Hepatocyte (in vitro differentiated cells): ENCODE measurements around the gene SYNJ1. TPM values are rescaled to one million over a fixed set of nuclear protein-coding genes. Genes with fewer than 3 reads are reported as not detected.

Experiments
- DNase-seq: peaks from one replicate; pipeline ENCODE4 v3.0.0-alpha.2; 2016; ENCODE audit warnings: low spot score
- H2AFZ ChIP-seq: fragments of 200-600 bp; sonication (generic); 2 replicates; pipeline ENCODE4 v1.6.0; 2016; ENCODE audit warnings: antibody characterized with exemption, mild to moderate bottlenecking
- H3K27ac ChIP-seq: fragments of 200-600 bp; sonication (generic); 2 replicates; pipeline ENCODE4 v1.5.1; 2016; ENCODE audit warnings: mild to moderate bottlenecking
- H3K27me3 ChIP-seq: fragments of 200-600 bp; sonication (generic); 2 replicates; pipeline ENCODE4 v1.6.1; 2016
- H3K36me3 ChIP-seq: fragments of 200-600 bp; sonication (generic); replicated peaks from 2 replicates; pipeline ENCODE4 v1.5.1; 2016; ENCODE audit warnings: low read depth; ENCODE audit not compliant: insufficient read depth
- H3K4me1 ChIP-seq: fragments of 200-600 bp; sonication (generic); 2 replicates; pipeline ENCODE4 v1.5.1; 2016; ENCODE audit warnings: mild to moderate bottlenecking, moderate library complexity; ENCODE audit not compliant: insufficient read depth
- H3K4me2 ChIP-seq: fragments of 200-600 bp; sonication (generic); 2 replicates; pipeline ENCODE4 v1.6.0; 2016
- H3K4me3 ChIP-seq: fragments of 200-600 bp; sonication (generic); 2 replicates; pipeline ENCODE4 v1.5.1; 2016; ENCODE audit warnings: mild to moderate bottlenecking
- H3K79me2 ChIP-seq: fragments of 200-600 bp; sonication (generic); 2 replicates; pipeline ENCODE4 v1.6.0; 2017; ENCODE audit warnings: mild to moderate bottlenecking
- H3K9me2 ChIP-seq: fragments of 200-600 bp; sonication (generic); replicated peaks from 2 replicates; pipeline ENCODE4 v1.6.0; 2017; ENCODE audit warnings: mild to moderate bottlenecking; ENCODE audit not compliant: insufficient read depth
- H3K9me3 ChIP-seq: fragments of 200-600 bp; sonication (generic); 2 replicates; pipeline ENCODE4 v1.5.1; 2016; ENCODE audit warnings: low read depth, mild to moderate bottlenecking
- H4K20me1 ChIP-seq: fragments of 200-600 bp; sonication (generic); 2 replicates; pipeline ENCODE4 v1.6.0; 2016; ENCODE audit warnings: mild to moderate bottlenecking; ENCODE audit not compliant: insufficient read depth, poor library complexity, severe bottlenecking
- EZH2 ChIP-seq: fragments of 200-600 bp; sonication (generic); IDR thresholded peaks from 2 replicates; pipeline ENCODE4 v1.6.1; 2016; ENCODE audit warnings: antibody characterized with exemption, mild to moderate bottlenecking, borderline replicate concordance
- EZH2phosphoT487 ChIP-seq: fragments of 200-600 bp; sonication (generic); IDR thresholded peaks from one replicate; pipeline ENCODE4 v1.6.1; 2018; ENCODE audit warnings: antibody characterized with exemption, mild to moderate bottlenecking, low read depth, moderate library complexity; ENCODE audit not compliant: unreplicated experiment, severe bottlenecking
- WGBS: methylation state at CpG from one replicate; pipeline ENCODE4 v1.1.6; 2016; ENCODE audit warnings: low lambda C conversion rate; ENCODE audit errors: missing lambda C conversion rate; 5-methylcytosine and 5-hydroxymethylcytosine counted together
- polyA plus RNA-seq: library from polyadenylated mRNA; unstranded; fragments of >200 nt; fragmentation: Nextera tagmentation; extraction: Ambion mirVana; gene quantifications from 2 replicates; pipeline ENCODE4 v1.2.1, GENCODE V29; 2016
- total RNA-seq: library from RNA; depleted of rRNA; stranded (reverse); fragments of >200 nt; gene quantifications from 2 replicates; pipeline ENCODE4 v1.2.3, GENCODE V29; 2014
- TF ChIP-seq, protein P1 (sequence below): fragments of 200-600 bp; sonication (generic); IDR thresholded peaks from 2 replicates; pipeline ENCODE4 v1.5.1; 2016; ENCODE audit warnings: antibody characterized with exemption, mild to moderate bottlenecking; ENCODE audit not compliant: poor library complexity

Gene SYNJ1
- total and polyA plus RNA-seq, 2 experiments from 2014 or later, result 3.9 to 8.9 TPM

DNA sequence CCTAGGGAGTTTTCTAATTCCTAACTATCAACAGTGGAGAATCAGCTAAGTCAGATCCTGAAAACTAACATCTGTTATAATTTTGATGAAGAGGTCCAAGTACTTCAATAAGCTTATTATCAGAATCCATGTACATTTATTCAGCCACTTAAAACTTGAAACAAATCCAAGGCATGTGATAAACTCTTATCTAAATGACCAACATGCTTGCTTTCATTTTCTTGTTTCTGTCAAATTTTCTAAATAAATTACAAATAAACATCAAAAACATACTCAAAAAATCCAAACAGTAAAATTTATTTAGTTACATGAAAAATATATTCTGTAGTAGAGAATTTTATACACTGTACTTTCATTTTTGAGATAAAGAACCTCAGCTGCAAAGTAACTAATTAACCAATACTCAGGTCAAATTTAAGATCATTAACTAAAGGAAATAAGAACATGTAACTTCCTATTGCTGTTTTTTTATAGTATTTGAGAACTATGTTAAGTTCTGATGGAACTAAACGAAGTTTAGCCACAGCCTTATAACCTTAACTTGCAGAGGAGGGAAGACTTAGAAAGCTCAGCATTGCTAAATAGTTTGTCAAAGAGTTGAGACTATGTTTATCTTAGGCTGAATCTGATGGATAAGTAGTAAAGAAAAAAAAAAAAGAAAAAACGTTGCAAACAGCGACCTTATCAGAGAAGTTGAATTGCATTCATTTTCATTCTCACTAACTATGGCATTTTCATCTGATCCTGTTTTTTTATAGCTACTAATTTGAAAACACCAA lies 44.9 kb downstream of the SYNJ1 start:
- no peak overlapping the region for H3K4me3 ChIP-seq
- peak overlapping the region; percentile 65 for H3K4me2 ChIP-seq
- TF ChIP-seq, protein P1, sequence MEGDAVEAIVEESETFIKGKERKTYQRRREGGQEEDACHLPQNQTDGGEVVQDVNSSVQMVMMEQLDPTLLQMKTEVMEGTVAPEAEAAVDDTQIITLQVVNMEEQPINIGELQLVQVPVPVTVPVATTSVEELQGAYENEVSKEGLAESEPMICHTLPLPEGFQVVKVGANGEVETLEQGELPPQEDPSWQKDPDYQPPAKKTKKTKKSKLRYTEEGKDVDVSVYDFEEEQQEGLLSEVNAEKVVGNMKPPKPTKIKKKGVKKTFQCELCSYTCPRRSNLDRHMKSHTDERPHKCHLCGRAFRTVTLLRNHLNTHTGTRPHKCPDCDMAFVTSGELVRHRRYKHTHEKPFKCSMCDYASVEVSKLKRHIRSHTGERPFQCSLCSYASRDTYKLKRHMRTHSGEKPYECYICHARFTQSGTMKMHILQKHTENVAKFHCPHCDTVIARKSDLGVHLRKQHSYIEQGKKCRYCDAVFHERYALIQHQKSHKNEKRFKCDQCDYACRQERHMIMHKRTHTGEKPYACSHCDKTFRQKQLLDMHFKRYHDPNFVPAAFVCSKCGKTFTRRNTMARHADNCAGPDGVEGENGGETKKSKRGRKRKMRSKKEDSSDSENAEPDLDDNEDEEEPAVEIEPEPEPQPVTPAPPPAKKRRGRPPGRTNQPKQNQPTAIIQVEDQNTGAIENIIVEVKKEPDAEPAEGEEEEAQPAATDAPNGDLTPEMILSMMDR, result no peak
- TF ChIP-seq EZH2 (no peak), EZH2phosphoT487 (no peak)
- no peaks in the 10 kb centered on the region for H3K27me3 ChIP-seq
- 20% methylated on average over 3 of the region's 3 CpGs for WGBS
- H3K9me3 ChIP-seq, result no peaks in the 10 kb centered on the region
- no peaks in the 10 kb centered on the region for H3K36me3 ChIP-seq
- no peaks in the 10 kb centered on the region for H4K20me1 ChIP-seq
- no peaks in the 10 kb centered on the region for H3K4me1 ChIP-seq
- no peaks in the 10 kb centered on the region for H3K9me2 ChIP-seq
- H3K79me2 ChIP-seq, result no peaks in the 10 kb centered on the region
- no peak overlapping the region for H2AFZ ChIP-seq
- no peak for DNase-seq
- no peak overlapping the region for H3K27ac ChIP-seq

GRCh38 chr21:32674731-32675130 lies 53.1 kb downstream of the SYNJ1 start:
- H3K27me3 ChIP-seq, result no peaks in the 10 kb centered on the region
- TF ChIP-seq, protein P1, result no peak
- TF ChIP-seq EZH2phosphoT487, result no peak
- no peak for TF ChIP-seq EZH2

DNA sequence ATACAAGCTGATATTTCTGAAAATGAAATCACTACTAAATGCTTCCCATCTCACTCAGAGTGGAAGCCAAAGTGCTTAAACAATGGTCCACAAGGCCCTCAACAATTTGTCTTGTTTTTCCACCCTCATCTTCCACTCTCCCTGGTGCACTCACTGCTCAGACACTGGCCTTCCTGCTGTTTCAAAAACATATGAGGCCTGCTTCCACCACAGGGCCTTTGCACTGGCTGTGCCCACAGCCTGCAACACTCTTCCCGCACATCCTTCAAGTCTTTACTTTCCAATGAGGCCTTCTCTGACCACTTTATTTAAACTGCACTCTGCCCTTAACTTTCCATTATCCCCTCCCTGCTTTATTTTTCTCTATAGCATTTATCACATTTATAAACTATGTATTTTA lies 53.8 kb downstream of the SYNJ1 start:
- Histone ChIP-seq H3K79me2 (no peaks in the 10 kb centered on the region), H3K4me1 (no peaks in the 10 kb centered on the region), H3K4me3 (no peak overlapping the region), H2AFZ (no peak overlapping the region), H3K27ac (no peak overlapping the region), H3K36me3 (no peaks in the 10 kb centered on the region), H3K27me3 (no peaks in the 10 kb centered on the region), H3K9me3 (no peaks in the 10 kb centered on the region), H3K4me2 (no peak overlapping the region), H4K20me1 (no peaks in the 10 kb centered on the region), H3K9me2 (no peaks in the 10 kb centered on the region)
- WGBS, result 94% methylated on average over 1 of the region's 1 CpG
- no peak for TF ChIP-seq EZH2phosphoT487
- no peak for TF ChIP-seq EZH2
- TF ChIP-seq, protein P1, result no peak
- no peak for DNase-seq

More at GRCh38 chr21:32674731-32675130, 53.1 kb downstream of the SYNJ1 start:
- H3K4me1 ChIP-seq, result no peaks in the 10 kb centered on the region
- no peaks in the 10 kb centered on the region for H3K9me3 ChIP-seq
- H2AFZ ChIP-seq, result no peak overlapping the region
- no peaks in the 10 kb centered on the region for H3K79me2 ChIP-seq
- no peaks in the 10 kb centered on the region for H3K9me2 ChIP-seq
- no peak overlapping the region for H3K4me2 ChIP-seq
- WGBS, result 85% methylated on average over 2 of the region's 2 CpGs
- no peaks in the 10 kb centered on the region for H3K36me3 ChIP-seq
- no peak overlapping the region for H3K4me3 ChIP-seq
- no peak overlapping the region for H3K27ac ChIP-seq
- no peak for DNase-seq
- H4K20me1 ChIP-seq, result no peaks in the 10 kb centered on the region
